Epidermal melanocyte (primary cell): ENCODE measurements around the gene PKIG.
A peak's percentile ranks its signal among the peaks of the same experiment; 100 is the strongest.

Experiments
- DNase-seq: peaks from one replicate; pipeline ENCODE4 v3.0.0; 2011; ENCODE audit warnings: low spot score; ENCODE audit not compliant: insufficient read length

PKIG gene

GRCh38 chr20:44594730-44595129 is 12.4 kb downstream of the PKIG start:
- DNase-seq: no peak

GRCh38 chr20:44596010-44596409 is 13.6 kb downstream of the PKIG start:
- no peak for DNase-seq

GRCh38 chr20:44596876-44597275 is 14.5 kb downstream of the PKIG start:
- DNase-seq: no peak

- no peak for DNase-seq
Observed at GRCh38 chr20:44597516-44597915, 15.1 kb downstream of the PKIG start.

GRCh38 chr20:44597930-44598329 is 15.6 kb downstream of the PKIG start:
- DNase-seq: no peak

GRCh38 chr20:44598423-44599305 is 16.3 kb downstream of the PKIG start:
- no peak for DNase-seq

- DNase-seq: no peak
Observed at GRCh38 chr20:44599715-44600114, 17.3 kb downstream of the PKIG start.

GRCh38 chr20:44600301-44600700 is 17.9 kb downstream of the PKIG start:
- DNase-seq: no peak

GRCh38 chr20:44600758-44601201 is 18.4 kb downstream of the PKIG start:
- DNase-seq: no peak

- no peak for DNase-seq
Observed at GRCh38 chr20:44601236-44601671, 18.9 kb downstream of the PKIG start.

GRCh38 chr20:44601801-44602204 is 19.4 kb downstream of the PKIG start:
- DNase-seq: peak; percentile 86

- no peak for DNase-seq
Observed at GRCh38 chr20:44603327-44603726, 20.9 kb downstream of the PKIG start.

- DNase-seq: no peak
Observed at GRCh38 chr20:44606725-44607441, 24.5 kb downstream of the PKIG start.

GRCh38 chr20:44609006-44609515 is 26.7 kb downstream of the PKIG start:
- DNase-seq: no peak

- peak; percentile 96 for DNase-seq
Observed at GRCh38 chr20:44609516-44610312, 27.3 kb downstream of the PKIG start.

- no peak for DNase-seq
Observed at GRCh38 chr20:44610313-44610962, 28.1 kb downstream of the PKIG start.

GRCh38 chr20:44613575-44613974 is 31.2 kb downstream of the PKIG start:
- DNase-seq: no peak

GRCh38 chr20:44614525-44614924 is 32.1 kb downstream of the PKIG start:
- no peak for DNase-seq

GRCh38 chr20:44615169-44615791 is 32.9 kb downstream of the PKIG start:
- DNase-seq: no peak

- no peak for DNase-seq
Observed at GRCh38 chr20:44615876-44616603, 33.7 kb downstream of the PKIG start.
